ENCODE results near the gene LRBA.

GRCh38 chr4:150216726-150217125 lies 798.4 kb downstream of the LRBA start:
- TF ChIP-seq CTCF (IDR thresholded peaks at IDR 0.05; ENCODE audit: low read depth, low read length, poor library complexity, severe bottlenecking) (no peak), EZH2phosphoT487 (IDR thresholded peaks at IDR 0.05; ENCODE audit: borderline replicate concordance, low read length) (no peak)
